CD14-positive monocyte (primary cell): Measurements from ENCODE around the gene POLR2H. TPM values are rescaled to one million over a fixed set of nuclear protein-coding genes. Genes with fewer than 3 reads are reported as not detected.
A peak's percentile ranks its signal among the peaks of the same experiment; 100 is the strongest.

Experiments used
- DNase-seq, 3 donors: peaks; one replicate each; pipeline ENCODE4 v3.0.0-alpha.2; 2011 to 2022
- H2AFZ ChIP-seq: 2 replicates; pipeline ENCODE4 v1.6.0; 2012; ENCODE audit warnings: mild to moderate bottlenecking, low read depth, low read length, inconsistent platforms; ENCODE audit not compliant: insufficient read depth, poor library complexity, severe bottlenecking
- H3K27ac ChIP-seq, 2 donors: 1 replicate in 1 of 2; 2 replicates in 1 of 2; pipeline ENCODE4 v1.5.1; 2012 to 2013; ENCODE audit warnings: low read length in 2 of 2, control low read depth in 1 of 2, inconsistent platforms in 1 of 2, low read depth in 1 of 2, mild to moderate bottlenecking in 1 of 2
- H3K27me3 ChIP-seq, 2 donors: one replicate each; pipeline versions ENCODE4 v1.6.0 to v1.6.1; 2011 to 2013; ENCODE audit warnings: low read length in 2 of 2; ENCODE audit not compliant: control insufficient read depth in 2 of 2, insufficient read depth in 2 of 2
- H3K36me3 ChIP-seq, 2 donors: replicated peaks in 1 of 2; 1 replicate in 1 of 2; 2 replicates in 1 of 2; pipeline versions ENCODE4 v1.5.1 to v1.6.1; 2012 to 2013; ENCODE audit warnings: low read length in 2 of 2, control low read depth in 1 of 2, inconsistent platforms in 1 of 2, mild to moderate bottlenecking in 1 of 2; ENCODE audit not compliant: insufficient read depth in 2 of 2, control insufficient read depth in 1 of 2
- H3K4me1 ChIP-seq, 2 donors: 1 replicate in 1 of 2; 2 replicates in 1 of 2; pipeline versions ENCODE4 v1.5.1 to v1.6.1; 2012 to 2013; ENCODE audit warnings: low read length in 2 of 2, control low read depth in 1 of 2, inconsistent platforms in 1 of 2, mild to moderate bottlenecking in 1 of 2, moderate library complexity in 1 of 2; ENCODE audit not compliant: insufficient read depth in 2 of 2, control insufficient read depth in 1 of 2
- H3K4me2 ChIP-seq: replicated peaks from 2 replicates; pipeline ENCODE3; 2012; ENCODE audit warnings: low read length, moderate library complexity, mild to moderate bottlenecking; ENCODE audit not compliant: poor library complexity, severe bottlenecking; ENCODE audit errors: extremely low read depth
- H3K4me3 ChIP-seq, 3 experiments: fragments of 200-600 bp in 1 of 3; sonication (generic) in 1 of 3; replicated peaks in 1 of 3; 1 replicate in 2 of 3; 2 replicates in 1 of 3; pipeline ENCODE4 v1.5.1; 2011 to 2013; ENCODE audit warnings: low read length in 3 of 3, mild to moderate bottlenecking in 3 of 3, control low read depth in 2 of 3, low read depth in 2 of 3, inconsistent platforms in 1 of 3, moderate library complexity in 1 of 3
- H3K79me2 ChIP-seq: 2 replicates; pipeline ENCODE4 v1.6.0; 2012; ENCODE audit warnings: mild to moderate bottlenecking, control low read depth, inconsistent platforms, low read length, moderate library complexity; ENCODE audit not compliant: insufficient read depth
- H3K9ac ChIP-seq: 2 replicates; pipeline ENCODE4 v1.6.0; 2017; ENCODE audit warnings: low read length, mild to moderate bottlenecking; ENCODE audit not compliant: insufficient read depth, poor library complexity, severe bottlenecking
- H3K9me3 ChIP-seq, 2 donors: replicated peaks in 1 of 2; 1 replicate in 1 of 2; 2 replicates in 1 of 2; pipeline versions ENCODE4 v1.5.1 to v1.6.1; 2012 to 2013; ENCODE audit warnings: low read length in 2 of 2, control low read depth in 1 of 2; ENCODE audit not compliant: control insufficient read depth in 1 of 2, insufficient read depth in 1 of 2
- H4K20me1 ChIP-seq: 2 replicates; pipeline ENCODE4 v1.6.0; 2012; ENCODE audit warnings: mild to moderate bottlenecking, low read length, control low read depth, moderate library complexity; ENCODE audit not compliant: insufficient read depth
- H3K27ac Mint-ChIP-seq, 7 donors: one replicate each; pipeline ENCODE4 v1.8.0; 2020; ENCODE audit warnings: mild to moderate bottlenecking in 7 of 7, mixed read lengths in 7 of 7, moderate library complexity in 6 of 7, inconsistent platforms in 2 of 7
- H3K27me3 Mint-ChIP-seq, 3 donors: one replicate each; pipeline ENCODE4 v1.8.0; 2021 to 2022; ENCODE audit warnings: low read depth in 3 of 3, mild to moderate bottlenecking in 3 of 3, mixed read lengths in 3 of 3, moderate library complexity in 3 of 3, inconsistent platforms in 1 of 3
- H3K36me3 Mint-ChIP-seq, 2 donors: one replicate each; pipeline ENCODE4 v1.8.0; 2020; ENCODE audit warnings: mixed read lengths in 2 of 2, inconsistent platforms in 1 of 2, mild to moderate bottlenecking in 1 of 2
- H3K4me1 Mint-ChIP-seq: one replicate; pipeline ENCODE4 v1.8.0; 2020; ENCODE audit warnings: mild to moderate bottlenecking, mixed read lengths
- H3K4me3 Mint-ChIP-seq, 2 donors: one replicate each; pipeline ENCODE4 v1.8.0; 2020; ENCODE audit warnings: mild to moderate bottlenecking in 2 of 2, mixed read lengths in 2 of 2, moderate library complexity in 1 of 2
- H3K9me3 Mint-ChIP-seq, 7 donors: one replicate each; pipeline ENCODE4 v1.8.0; 2020 to 2022; ENCODE audit warnings: mixed read lengths in 7 of 7, mild to moderate bottlenecking in 6 of 7, moderate library complexity in 6 of 7, inconsistent platforms in 2 of 7
- WGBS: methylation state at CpG from one replicate; pipeline ENCODE4 v1.1.5; 2013; ENCODE audit warnings: missing lambda C conversion rate; ENCODE audit not compliant: insufficient coverage; 5-methylcytosine and 5-hydroxymethylcytosine counted together
- intact Hi-C, 2 donors: fragments of 100-400 bp; cut with micrococcal nuclease; formaldehyde crosslinking; loops; one replicate each; pipeline versions ENCODE4 v1.15.0 to v1.15.1; 2023
- polyA plus RNA-seq, 3 donors: library from polyadenylated mRNA; depleted of rRNA in 1 of 3; unstranded in 2 of 3; stranded (reverse) in 1 of 3; fragments of 300-500 nt in 2 of 3; fragments of >200 nt in 1 of 3; fragmentation: Illumina TruSeq in 2 of 3; gene quantifications; 1 replicate in 2 of 3; 2 replicates in 1 of 3; pipeline ENCODE4 v1.2.3, GENCODE V29; 2012 to 2021
- TF ChIP-seq, protein P1 (sequence below): fragments of 200-600 bp; IDR thresholded peaks from one replicate; pipeline ENCODE4 v1.8.0; 2022; ENCODE audit warnings: antibody characterized with exemption, mild to moderate bottlenecking

Gene POLR2H
- polyA plus RNA-seq, 3 donors: 21.7 to 67.3 (median 24.6) TPM

DNA sequence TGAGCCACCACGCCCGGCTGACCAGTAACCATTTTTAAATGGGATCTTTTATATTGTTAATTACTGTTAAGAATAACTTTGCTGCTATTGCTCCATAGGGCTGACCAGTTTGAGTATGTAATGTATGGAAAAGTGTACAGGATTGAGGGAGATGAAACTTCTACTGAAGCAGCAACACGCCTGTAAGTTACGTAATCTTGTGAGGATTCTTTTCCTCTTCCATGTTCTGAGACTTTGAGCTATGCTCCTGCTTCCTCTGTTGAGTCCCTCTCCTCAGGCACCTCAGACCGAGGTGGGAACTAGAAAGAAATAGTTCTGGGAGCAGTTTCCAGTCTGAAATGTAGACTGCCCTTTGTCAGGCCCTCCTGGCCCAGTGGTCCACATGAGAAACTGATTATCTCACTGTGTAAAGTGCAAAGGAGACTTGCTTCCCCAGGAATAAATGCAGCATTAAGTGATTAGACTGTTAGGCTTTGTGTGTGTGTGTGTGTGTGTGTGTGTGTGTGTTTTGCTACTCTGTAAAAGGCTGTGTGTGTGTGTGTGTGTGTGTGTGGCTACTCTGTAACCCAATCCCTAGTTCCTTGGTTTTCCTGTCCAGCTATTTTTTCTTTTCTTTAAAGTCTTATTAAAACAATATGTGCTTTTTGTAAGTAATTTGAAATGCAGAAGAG lies 5.2 kb downstream of the POLR2H start:
- Histone ChIP-seq H3K9me3 (no peaks in the 10 kb centered on the region), H3K27me3 (no peaks in the 10 kb centered on the region), H2AFZ (no peak overlapping the region), H3K36me3 (peaks cover 17 to 48% of the 10 kb centered on the region in 2 donors), H3K4me3 (no peak overlapping the region), H3K4me1 (peaks cover 15 to 32% of the 10 kb centered on the region in 2 donors), H3K27ac (no peak overlapping the region), H3K9ac (no peak overlapping the region), H3K4me2 (no peak overlapping the region), H3K79me2 (peaks cover 18% of the 10 kb centered on the region), H4K20me1 (no peaks in the 10 kb centered on the region)
- no peak for DNase-seq
- no CpG with 5 or more reads among the region's 5 CpGs for WGBS
- peak overlapping the region in 2 of 7 donors; percentile 65 to 71 for H3K27ac Mint-ChIP-seq
- H3K27me3 Mint-ChIP-seq: peaks cover 0 to 4% (median 0%) of the 10 kb centered on the region in 3 donors
- H3K4me1 Mint-ChIP-seq: peaks cover 30% of the 10 kb centered on the region
- H3K36me3 Mint-ChIP-seq: peaks cover 41 to 44% of the 10 kb centered on the region in 2 donors
- no peak overlapping the region for H3K4me3 Mint-ChIP-seq
- intact Hi-C loops: loop anchor here in 1 of 2 donors (2.0 kb wide), 1 partner anchor 178 kb away; no protein-coding TSS in a partner anchor
- TF ChIP-seq, protein P1, sequence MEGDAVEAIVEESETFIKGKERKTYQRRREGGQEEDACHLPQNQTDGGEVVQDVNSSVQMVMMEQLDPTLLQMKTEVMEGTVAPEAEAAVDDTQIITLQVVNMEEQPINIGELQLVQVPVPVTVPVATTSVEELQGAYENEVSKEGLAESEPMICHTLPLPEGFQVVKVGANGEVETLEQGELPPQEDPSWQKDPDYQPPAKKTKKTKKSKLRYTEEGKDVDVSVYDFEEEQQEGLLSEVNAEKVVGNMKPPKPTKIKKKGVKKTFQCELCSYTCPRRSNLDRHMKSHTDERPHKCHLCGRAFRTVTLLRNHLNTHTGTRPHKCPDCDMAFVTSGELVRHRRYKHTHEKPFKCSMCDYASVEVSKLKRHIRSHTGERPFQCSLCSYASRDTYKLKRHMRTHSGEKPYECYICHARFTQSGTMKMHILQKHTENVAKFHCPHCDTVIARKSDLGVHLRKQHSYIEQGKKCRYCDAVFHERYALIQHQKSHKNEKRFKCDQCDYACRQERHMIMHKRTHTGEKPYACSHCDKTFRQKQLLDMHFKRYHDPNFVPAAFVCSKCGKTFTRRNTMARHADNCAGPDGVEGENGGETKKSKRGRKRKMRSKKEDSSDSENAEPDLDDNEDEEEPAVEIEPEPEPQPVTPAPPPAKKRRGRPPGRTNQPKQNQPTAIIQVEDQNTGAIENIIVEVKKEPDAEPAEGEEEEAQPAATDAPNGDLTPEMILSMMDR: no peak
- H3K9me3 Mint-ChIP-seq: peaks cover 0 to 2% (median 0%) of the 10 kb centered on the region in 7 donors

DNA sequence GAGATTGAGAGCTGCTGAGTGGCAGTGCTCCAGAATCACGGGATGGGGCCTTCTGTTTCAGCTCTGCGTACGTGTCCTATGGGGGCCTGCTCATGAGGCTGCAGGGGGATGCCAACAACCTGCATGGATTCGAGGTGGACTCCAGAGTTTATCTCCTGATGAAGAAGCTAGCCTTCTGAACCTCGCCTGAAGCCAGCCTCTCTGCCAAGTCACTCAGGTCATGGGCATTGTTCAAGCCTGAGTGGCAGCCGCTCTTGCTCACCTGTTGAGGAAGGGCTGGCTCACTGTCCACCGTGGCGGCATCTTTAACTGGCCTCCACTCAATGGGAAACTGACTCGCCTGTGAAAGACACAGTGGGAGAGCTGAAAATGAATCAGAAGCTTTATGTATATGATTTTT lies 6.6 kb downstream of the POLR2H start:
- H4K20me1 ChIP-seq: no peaks in the 10 kb centered on the region
- no peak overlapping the region for H3K4me3 ChIP-seq
- no peak overlapping the region for H3K9ac ChIP-seq
- no peak for DNase-seq
- no peaks in the 10 kb centered on the region for H3K9me3 ChIP-seq
- H2AFZ ChIP-seq: no peak overlapping the region
- H3K27me3 ChIP-seq: no peaks in the 10 kb centered on the region
- Mint-ChIP-seq H3K4me3 (no peak overlapping the region), H3K4me1 (peaks cover 25% of the 10 kb centered on the region), H3K27ac (no peak overlapping the region), H3K27me3 (peaks cover 2 to 9% (median 6%) of the 10 kb centered on the region in 3 donors), H3K9me3 (peaks cover 0 to 2% (median 0%) of the 10 kb centered on the region in 7 donors), H3K36me3 (peaks cover 41 to 44% of the 10 kb centered on the region in 2 donors)
- 86% methylated on average over 8 of the region's 9 CpGs for WGBS
- H3K27ac ChIP-seq: no peak overlapping the region
- TF ChIP-seq, protein P1: no peak
- no peak overlapping the region for H3K4me2 ChIP-seq
- H3K4me1 ChIP-seq: peaks cover 8 to 19% of the 10 kb centered on the region in 2 donors
- intact Hi-C loops: no loop called here
- H3K79me2 ChIP-seq: peaks cover 18% of the 10 kb centered on the region
- peaks cover 17 to 48% of the 10 kb centered on the region in 2 donors for H3K36me3 ChIP-seq
